HCT116 (cell line): ENCODE measurements around the gene VEGFA. TPM values are rescaled to one million over a fixed set of nuclear protein-coding genes. Genes with fewer than 3 reads are reported as not detected.

Source experiments
- ATAC-seq: fragments of 200-7000 bp; cut with Tn5 transposase; 2 replicates; pipeline ENCODE4 v1.9.1; 2020; ENCODE audit warnings: mild to moderate bottlenecking, moderate library complexity
- BruUV-seq: library from RNA; stranded (reverse); fragments of 400-500 nt; replicated peaks from 2 replicates; lab custom pipeline; 2021; lab: Mats Ljungman, UMichigan
- CTCF ChIA-PET: fragments of 300-600 bp; sonication (Branson Sonifier 250); formaldehyde crosslinking; loops from one replicate; lab custom pipeline; 2021; ENCODE audit warnings: antibody characterized with exemption; lab: Charles Lee
- POLR2A ChIA-PET: fragments of 300-600, 350-600 bp; sonication (Branson Sonifier 250); formaldehyde crosslinking; loops from one replicate; lab custom pipeline; 2021; ENCODE audit warnings: antibody characterized with exemption; lab: Charles Lee
- RAD21 ChIA-PET, 2 experiments: fragments of 300-600 bp; sonication (Branson Sonifier 250); formaldehyde crosslinking; loops; one replicate each; lab custom pipeline; 2023; ENCODE audit warnings: low total read pairs in 2 of 2; ENCODE audit not compliant: uncharacterized antibody in 2 of 2, unreplicated experiment in 2 of 2, low non-redundant PET in 1 of 2; lab: Charles Lee
- DNase-seq: peaks from one replicate; pipeline ENCODE4 v3.0.0-alpha.2; 2010; ENCODE audit warnings: low read depth, low spot score
- H2AFZ ChIP-seq: fragments of 200-600 bp; shearing (Covaris generic), sonication (generic); 2 replicates; pipeline ENCODE4 v1.6.1; 2017; ENCODE audit warnings: low read depth, mixed run types, mixed read lengths, antibody characterized with exemption, low read length; ENCODE audit not compliant: poor library complexity, severe bottlenecking
- H3K27ac ChIP-seq: 2 replicates; pipeline ENCODE4 v1.5.1; 2012; ENCODE audit warnings: low read depth, low read length
- H3K27me3 ChIP-seq: fragments of 200-600 bp; sonication (generic); 2 replicates; pipeline ENCODE4 v1.6.1; 2016; ENCODE audit warnings: mixed run types, low read length, mixed read lengths; ENCODE audit not compliant: insufficient read depth
- H3K36me3 ChIP-seq, 2 experiments: fragments of 200-500 bp in 1 of 2; fragments of 200-600 bp in 1 of 2; sonication (Bioruptor generic) in 1 of 2; sonication (generic) in 1 of 2; 2 replicates each; pipeline versions ENCODE4 v1.5.1 to v1.6.1; 2014 to 2016; ENCODE audit warnings: low read length in 2 of 2, inconsistent platforms in 1 of 2, mixed read lengths in 1 of 2, mixed run types in 1 of 2; ENCODE audit not compliant: insufficient read depth in 2 of 2, control insufficient read depth in 1 of 2
- H3K4me1 ChIP-seq, 2 experiments: fragments of 200-600 bp in 1 of 2; sonication (generic) in 1 of 2; 2 replicates each; pipeline versions ENCODE4 v1.5.1 to v1.6.1; 2012 to 2017; ENCODE audit warnings: low read length in 2 of 2, inconsistent platforms in 1 of 2, mild to moderate bottlenecking in 1 of 2, mixed read lengths in 1 of 2, mixed run types in 1 of 2, moderate library complexity in 1 of 2; ENCODE audit not compliant: insufficient read depth in 2 of 2, control insufficient read depth in 1 of 2
- H3K4me2 ChIP-seq: fragments of 200-600 bp; sonication (generic); 2 replicates; pipeline ENCODE4 v1.6.1; 2017; ENCODE audit warnings: mixed run types, low read length, mixed read lengths
- H3K4me3 ChIP-seq, 2 experiments: fragments of 200-600 bp in 1 of 2; sonication (generic) in 1 of 2; replicated peaks in 1 of 2; 2 replicates each; pipeline ENCODE4 v1.5.1; 2011 to 2016; ENCODE audit warnings: low read length in 2 of 2, control low read depth in 1 of 2, low read depth in 1 of 2, mild to moderate bottlenecking in 1 of 2, mixed read lengths in 1 of 2, mixed run types in 1 of 2
- H3K79me2 ChIP-seq: fragments of 200-600 bp; sonication (generic); 2 replicates; pipeline ENCODE4 v1.6.1; 2017; ENCODE audit warnings: mild to moderate bottlenecking, mixed run types, low read length, moderate library complexity, mixed read lengths; ENCODE audit not compliant: insufficient read depth
- H3K9ac ChIP-seq: fragments of 200-600 bp; sonication (generic); 2 replicates; pipeline ENCODE4 v1.6.1; 2016; ENCODE audit warnings: low read length, mixed read lengths
- H3K9me2 ChIP-seq: fragments of 200-600 bp; sonication (generic), shearing (Covaris generic); 2 replicates; pipeline ENCODE4 v1.6.1; 2017; ENCODE audit warnings: mixed run types, mild to moderate bottlenecking, moderate library complexity; ENCODE audit not compliant: insufficient read depth
- H3K9me3 ChIP-seq, 2 experiments: fragments of 200-500 bp in 1 of 2; fragments of 200-600 bp in 1 of 2; sonication (Bioruptor generic) in 1 of 2; sonication (generic) in 1 of 2; 2 replicates each; pipeline ENCODE4 v1.6.1; 2014 to 2017; ENCODE audit warnings: low read length in 2 of 2, mixed read lengths in 2 of 2, inconsistent platforms in 1 of 2, low read depth in 1 of 2, mild to moderate bottlenecking in 1 of 2, mixed run types in 1 of 2, moderate library complexity in 1 of 2; ENCODE audit not compliant: control insufficient read depth in 1 of 2, insufficient read depth in 1 of 2
- H4K20me1 ChIP-seq: fragments of 200-600 bp; sonication (generic), shearing (Covaris generic); 2 replicates; pipeline ENCODE4 v1.6.1; 2017; ENCODE audit warnings: mixed run types, mild to moderate bottlenecking, moderate library complexity; ENCODE audit not compliant: insufficient read depth
- ATF3 ChIP-seq: IDR thresholded peaks from 2 replicates; pipeline ENCODE4 v1.6.1; 2012
- CEBPB ChIP-seq: IDR thresholded peaks from 2 replicates; pipeline ENCODE4 v1.6.1; 2012; ENCODE audit warnings: low read depth
- EGR1 ChIP-seq: IDR thresholded peaks from 2 replicates; pipeline ENCODE4 v1.6.1; 2012; ENCODE audit warnings: low read depth
- ELF1 ChIP-seq: IDR thresholded peaks from 2 replicates; pipeline ENCODE4 v1.6.1; 2012; ENCODE audit warnings: low read depth, borderline replicate concordance
- EZH2 ChIP-seq: fragments of 200-600 bp; sonication (generic); IDR thresholded peaks from 2 replicates; pipeline ENCODE4 v1.6.1; 2017; ENCODE audit warnings: antibody characterized with exemption, mixed run types
- EZH2phosphoT487 ChIP-seq: fragments of 200-600 bp; IDR thresholded peaks from 2 replicates; pipeline ENCODE4 v1.6.1; 2018; ENCODE audit warnings: antibody characterized with exemption, borderline replicate concordance
- FOSL1 ChIP-seq: IDR thresholded peaks from 2 replicates; pipeline ENCODE4 v1.6.1; 2012; ENCODE audit warnings: low read depth
- JUND ChIP-seq: IDR thresholded peaks from 2 replicates; pipeline ENCODE4 v1.6.1; 2012
- POLR2A ChIP-seq: IDR thresholded peaks from 2 replicates; pipeline ENCODE4 v1.7.0; 2011; ENCODE audit warnings: borderline replicate concordance; ENCODE audit not compliant: insufficient read depth, insufficient read length; ENCODE audit errors: extremely low read depth
- POLR2AphosphoS5 ChIP-seq: IDR thresholded peaks from 2 replicates; pipeline ENCODE4 v1.6.1; 2011; ENCODE audit warnings: mild to moderate bottlenecking, low read depth, low read length, moderate library complexity
- SIN3A ChIP-seq: IDR thresholded peaks from 2 replicates; pipeline ENCODE4 v1.6.1; 2012; ENCODE audit warnings: low read depth
- SP1 ChIP-seq: IDR thresholded peaks from 2 replicates; pipeline ENCODE4 v1.6.1; 2012; ENCODE audit warnings: low read depth
- SRF ChIP-seq: IDR thresholded peaks from 2 replicates; pipeline ENCODE4 v1.6.1; 2012; ENCODE audit warnings: low read depth
- TCF7L2 ChIP-seq: IDR thresholded peaks from 2 replicates; pipeline ENCODE4 v1.7.0; 2011; ENCODE audit warnings: borderline replicate concordance, inconsistent platforms; ENCODE audit not compliant: insufficient read depth, insufficient read length; ENCODE audit errors: extremely low read depth
- YY1 ChIP-seq: IDR thresholded peaks from 2 replicates; pipeline ENCODE4 v1.6.1; 2011; ENCODE audit warnings: low read length, low read depth, moderate library complexity, mild to moderate bottlenecking; ENCODE audit not compliant: insufficient replicate concordance; ENCODE audit errors: extremely low read depth
- ZNF274 ChIP-seq: fragments of 200-500 bp; sonication (Bioruptor generic); IDR thresholded peaks from 2 replicates; pipeline ENCODE4 v1.6.1; 2014; ENCODE audit warnings: mild to moderate bottlenecking, low read depth, low read length, inconsistent platforms
- intact Hi-C: fragments of 100-400 bp; cut with micrococcal nuclease; formaldehyde crosslinking; loops from 2 replicates; pipeline ENCODE4 v1.10.0; 2022
- total RNA-seq: library from RNA; stranded (reverse); gene quantifications from one replicate; pipeline ENCODE4 v1.2.1, GENCODE V29; 2021; ENCODE audit not compliant: unreplicated experiment
- TF ChIP-seq, protein P1 (sequence below): IDR thresholded peaks from 2 replicates; pipeline ENCODE4 v1.6.1; 2011; ENCODE audit warnings: mild to moderate bottlenecking, low read length, moderate library complexity; ENCODE audit not compliant: insufficient replicate concordance; ENCODE audit errors: extremely low read depth
- TF ChIP-seq, protein P2 (sequence below): IDR thresholded peaks from 2 replicates; pipeline ENCODE4 v1.6.1; 2012
- TF ChIP-seq, protein P3 (sequence below), 3 experiments: fragments of 200-600 bp in 1 of 3; sonication (generic) in 1 of 3; IDR thresholded peaks in 2 of 3; conservative IDR thresholded peaks in 1 of 3; 2 replicates each; pipeline ENCODE4 v1.5.1; 2012 to 2017; ENCODE audit warnings: low read depth in 2 of 3, low read length in 2 of 3, antibody characterized with exemption in 1 of 3, borderline replicate concordance in 1 of 3, control low read depth in 1 of 3, mild to moderate bottlenecking in 1 of 3, mixed read lengths in 1 of 3, mixed run types in 1 of 3, moderate library complexity in 1 of 3; ENCODE audit not compliant: insufficient read depth in 1 of 3
- TF ChIP-seq, protein P4 (sequence below): IDR thresholded peaks from 2 replicates; pipeline ENCODE4 v1.6.1; 2012; ENCODE audit warnings: low read depth

Gene VEGFA
- total RNA-seq, 1 experiment from 2014 or later = 112 TPM

GRCh38 chr6:43795421-43795820, 25.4 kb downstream of the VEGFA start:
- H3K9me3 ChIP-seq = no peaks in the 10 kb centered on the region
- no TSS peak for BruUV-seq
- no peaks in the 10 kb centered on the region for H3K79me2 ChIP-seq
- intact Hi-C loops = no loop called here
- H3K27ac ChIP-seq = no peak overlapping the region
- no peak overlapping the region for H2AFZ ChIP-seq
- no peaks in the 10 kb centered on the region for H4K20me1 ChIP-seq
- RAD21 ChIA-PET = no interaction called here
- TF ChIP-seq, protein P1, sequence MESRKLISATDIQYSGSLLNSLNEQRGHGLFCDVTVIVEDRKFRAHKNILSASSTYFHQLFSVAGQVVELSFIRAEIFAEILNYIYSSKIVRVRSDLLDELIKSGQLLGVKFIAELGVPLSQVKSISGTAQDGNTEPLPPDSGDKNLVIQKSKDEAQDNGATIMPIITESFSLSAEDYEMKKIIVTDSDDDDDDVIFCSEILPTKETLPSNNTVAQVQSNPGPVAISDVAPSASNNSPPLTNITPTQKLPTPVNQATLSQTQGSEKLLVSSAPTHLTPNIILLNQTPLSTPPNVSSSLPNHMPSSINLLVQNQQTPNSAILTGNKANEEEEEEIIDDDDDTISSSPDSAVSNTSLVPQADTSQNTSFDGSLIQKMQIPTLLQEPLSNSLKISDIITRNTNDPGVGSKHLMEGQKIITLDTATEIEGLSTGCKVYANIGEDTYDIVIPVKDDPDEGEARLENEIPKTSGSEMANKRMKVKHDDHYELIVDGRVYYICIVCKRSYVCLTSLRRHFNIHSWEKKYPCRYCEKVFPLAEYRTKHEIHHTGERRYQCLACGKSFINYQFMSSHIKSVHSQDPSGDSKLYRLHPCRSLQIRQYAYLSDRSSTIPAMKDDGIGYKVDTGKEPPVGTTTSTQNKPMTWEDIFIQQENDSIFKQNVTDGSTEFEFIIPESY = no peak
- no peak for TF ChIP-seq ZNF274
- no peak for TF ChIP-seq CEBPB
- no peak for TF ChIP-seq YY1
- TF ChIP-seq POLR2A = no peak
- no peak for TF ChIP-seq JUND
- TF ChIP-seq, protein P2, sequence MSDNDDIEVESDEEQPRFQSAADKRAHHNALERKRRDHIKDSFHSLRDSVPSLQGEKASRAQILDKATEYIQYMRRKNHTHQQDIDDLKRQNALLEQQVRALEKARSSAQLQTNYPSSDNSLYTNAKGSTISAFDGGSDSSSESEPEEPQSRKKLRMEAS = no peak
- no peak for TF ChIP-seq TCF7L2
- no peak for TF ChIP-seq SP1
- TF ChIP-seq, protein P3, sequence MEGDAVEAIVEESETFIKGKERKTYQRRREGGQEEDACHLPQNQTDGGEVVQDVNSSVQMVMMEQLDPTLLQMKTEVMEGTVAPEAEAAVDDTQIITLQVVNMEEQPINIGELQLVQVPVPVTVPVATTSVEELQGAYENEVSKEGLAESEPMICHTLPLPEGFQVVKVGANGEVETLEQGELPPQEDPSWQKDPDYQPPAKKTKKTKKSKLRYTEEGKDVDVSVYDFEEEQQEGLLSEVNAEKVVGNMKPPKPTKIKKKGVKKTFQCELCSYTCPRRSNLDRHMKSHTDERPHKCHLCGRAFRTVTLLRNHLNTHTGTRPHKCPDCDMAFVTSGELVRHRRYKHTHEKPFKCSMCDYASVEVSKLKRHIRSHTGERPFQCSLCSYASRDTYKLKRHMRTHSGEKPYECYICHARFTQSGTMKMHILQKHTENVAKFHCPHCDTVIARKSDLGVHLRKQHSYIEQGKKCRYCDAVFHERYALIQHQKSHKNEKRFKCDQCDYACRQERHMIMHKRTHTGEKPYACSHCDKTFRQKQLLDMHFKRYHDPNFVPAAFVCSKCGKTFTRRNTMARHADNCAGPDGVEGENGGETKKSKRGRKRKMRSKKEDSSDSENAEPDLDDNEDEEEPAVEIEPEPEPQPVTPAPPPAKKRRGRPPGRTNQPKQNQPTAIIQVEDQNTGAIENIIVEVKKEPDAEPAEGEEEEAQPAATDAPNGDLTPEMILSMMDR (IDR thresholded peaks at IDR 0.05 in 2 of 3, conservative IDR thresholded peaks at IDR 0.05 in 1 of 3; ENCODE audit: borderline replicate concordance in 1 of 3, insufficient read depth in 1 of 3, low read depth in 2 of 3, low read length in 2 of 3) = no peak
- TF ChIP-seq, protein P4, sequence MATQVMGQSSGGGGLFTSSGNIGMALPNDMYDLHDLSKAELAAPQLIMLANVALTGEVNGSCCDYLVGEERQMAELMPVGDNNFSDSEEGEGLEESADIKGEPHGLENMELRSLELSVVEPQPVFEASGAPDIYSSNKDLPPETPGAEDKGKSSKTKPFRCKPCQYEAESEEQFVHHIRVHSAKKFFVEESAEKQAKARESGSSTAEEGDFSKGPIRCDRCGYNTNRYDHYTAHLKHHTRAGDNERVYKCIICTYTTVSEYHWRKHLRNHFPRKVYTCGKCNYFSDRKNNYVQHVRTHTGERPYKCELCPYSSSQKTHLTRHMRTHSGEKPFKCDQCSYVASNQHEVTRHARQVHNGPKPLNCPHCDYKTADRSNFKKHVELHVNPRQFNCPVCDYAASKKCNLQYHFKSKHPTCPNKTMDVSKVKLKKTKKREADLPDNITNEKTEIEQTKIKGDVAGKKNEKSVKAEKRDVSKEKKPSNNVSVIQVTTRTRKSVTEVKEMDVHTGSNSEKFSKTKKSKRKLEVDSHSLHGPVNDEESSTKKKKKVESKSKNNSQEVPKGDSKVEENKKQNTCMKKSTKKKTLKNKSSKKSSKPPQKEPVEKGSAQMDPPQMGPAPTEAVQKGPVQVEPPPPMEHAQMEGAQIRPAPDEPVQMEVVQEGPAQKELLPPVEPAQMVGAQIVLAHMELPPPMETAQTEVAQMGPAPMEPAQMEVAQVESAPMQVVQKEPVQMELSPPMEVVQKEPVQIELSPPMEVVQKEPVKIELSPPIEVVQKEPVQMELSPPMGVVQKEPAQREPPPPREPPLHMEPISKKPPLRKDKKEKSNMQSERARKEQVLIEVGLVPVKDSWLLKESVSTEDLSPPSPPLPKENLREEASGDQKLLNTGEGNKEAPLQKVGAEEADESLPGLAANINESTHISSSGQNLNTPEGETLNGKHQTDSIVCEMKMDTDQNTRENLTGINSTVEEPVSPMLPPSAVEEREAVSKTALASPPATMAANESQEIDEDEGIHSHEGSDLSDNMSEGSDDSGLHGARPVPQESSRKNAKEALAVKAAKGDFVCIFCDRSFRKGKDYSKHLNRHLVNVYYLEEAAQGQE = no peak
- no peak for TF ChIP-seq POLR2AphosphoS5
- TF ChIP-seq EZH2phosphoT487 = no peak
- TF ChIP-seq SIN3A = no peak
- no peak for TF ChIP-seq ATF3
- no peak for TF ChIP-seq SRF
- TF ChIP-seq FOSL1 = no peak
- TF ChIP-seq EZH2 = no peak
- no peak for TF ChIP-seq EGR1
- TF ChIP-seq ELF1 = no peak
- peaks cover 24 to 32% of the 10 kb centered on the region in 2 experiments for H3K4me1 ChIP-seq
- no peak overlapping the region for H3K4me3 ChIP-seq
- no peaks in the 10 kb centered on the region for H3K36me3 ChIP-seq
- POLR2A ChIA-PET = no interaction called here
- no peaks in the 10 kb centered on the region for H3K9me2 ChIP-seq
- no peak for DNase-seq
- no peak for ATAC-seq
- H3K4me2 ChIP-seq = no peak overlapping the region
- H3K27me3 ChIP-seq = no peaks in the 10 kb centered on the region
- H3K9ac ChIP-seq = no peak overlapping the region
- CTCF ChIA-PET = no interaction called here
